A673 (cell line): ENCODE data around the gene TMEM45B.

Experiments
- CTCF ChIP-seq: fragments of 300-800, 200-600 bp; sonication (generic); conservative IDR thresholded peaks from 2 replicates; pipeline ENCODE4 v1.5.1; 2017; ENCODE audit warnings: low read depth, mild to moderate bottlenecking, antibody characterized with exemption, low read length, moderate library complexity, mixed read lengths
- EZH2 ChIP-seq: fragments of 200-600 bp; sonication (generic); IDR thresholded peaks from 2 replicates; pipeline ENCODE4 v1.6.1; 2017; ENCODE audit warnings: borderline replicate concordance, low read depth, mild to moderate bottlenecking, mixed read lengths, antibody characterized with exemption, low read length; ENCODE audit not compliant: poor library complexity, severe bottlenecking

GRCh38 chr11:129800655-129801054, 15.0 kb upstream of the TMEM45B start:
- no peak for TF ChIP-seq CTCF
- no peak for TF ChIP-seq EZH2
